Keratinocyte (primary cell): ENCODE data around the gene ZHX3. TPM values are rescaled to one million over a fixed set of nuclear protein-coding genes. Genes with fewer than 3 reads are reported as not detected.

Experiments used
- DNase-seq: peaks from one replicate; pipeline ENCODE4 v3.0.0-alpha.2; 2011; ENCODE audit warnings: low read depth, missing footprints, low spot score
- FAIRE-seq: peaks from 2 replicates; lab custom pipeline; 2011; peaks lifted over from hg19 to GRCh38; lab: Jason Lieb, UNC
- H2AFZ ChIP-seq: 2 replicates; pipeline ENCODE4 v1.6.0; 2012; ENCODE audit warnings: low read length, control low read depth, inconsistent platforms; ENCODE audit not compliant: control insufficient read depth
- H3K27ac ChIP-seq: 2 replicates; pipeline ENCODE4 v1.5.1; 2011; ENCODE audit warnings: low read length; ENCODE audit not compliant: control insufficient read depth, insufficient read depth
- H3K27me3 ChIP-seq: 3 replicates; pipeline ENCODE4 v1.6.0; 2011; ENCODE audit warnings: low read length; ENCODE audit not compliant: control insufficient read depth, insufficient read depth; ENCODE audit errors: extremely low read depth
- H3K36me3 ChIP-seq, 2 experiments: 2 replicates in 1 of 2; 3 replicates in 1 of 2; pipeline ENCODE4 v1.5.1; 2011; ENCODE audit warnings: low read length in 2 of 2, mild to moderate bottlenecking in 1 of 2; ENCODE audit not compliant: control insufficient read depth in 2 of 2, insufficient read depth in 2 of 2; ENCODE audit errors: extremely low read depth in 1 of 2
- H3K4me1 ChIP-seq: 3 replicates; pipeline ENCODE4 v1.5.1; 2011; ENCODE audit warnings: low read length; ENCODE audit not compliant: control insufficient read depth, insufficient read depth; ENCODE audit errors: extremely low read depth
- H3K4me2 ChIP-seq: 3 replicates; pipeline ENCODE4 v1.6.0; 2011; ENCODE audit warnings: low read depth, low read length; ENCODE audit not compliant: control insufficient read depth, insufficient read depth; ENCODE audit errors: extremely low read depth
- H3K4me3 ChIP-seq, 3 experiments: fragments of 200-600 bp in 1 of 3; sonication (generic) in 1 of 3; 2 replicates in 2 of 3; 3 replicates in 1 of 3; pipeline ENCODE4 v1.5.1; 2011 to 2016; ENCODE audit warnings: low read length in 3 of 3, mild to moderate bottlenecking in 3 of 3, control low read depth in 2 of 3, inconsistent platforms in 1 of 3, low read depth in 1 of 3, mixed read lengths in 1 of 3, mixed run types in 1 of 3, moderate library complexity in 1 of 3; ENCODE audit not compliant: control insufficient read depth in 2 of 3, insufficient read depth in 2 of 3; ENCODE audit errors: extremely low read depth in 1 of 3
- H3K79me2 ChIP-seq: 2 replicates; pipeline ENCODE4 v1.6.0; 2012; ENCODE audit warnings: low read length; ENCODE audit not compliant: control insufficient read depth, insufficient read depth
- H3K9ac ChIP-seq: 3 replicates; pipeline ENCODE4 v1.6.0; 2011; ENCODE audit warnings: low read length; ENCODE audit not compliant: control insufficient read depth, insufficient read depth; ENCODE audit errors: extremely low read depth
- H3K9me1 ChIP-seq: 3 replicates; pipeline ENCODE4 v1.6.0; 2011; ENCODE audit warnings: low read length; ENCODE audit not compliant: control insufficient read depth, insufficient read depth; ENCODE audit errors: extremely low read depth
- H3K9me3 ChIP-seq: 2 replicates; pipeline ENCODE4 v1.5.1; 2012; ENCODE audit warnings: low read depth, low read length; ENCODE audit not compliant: control insufficient read depth
- H4K20me1 ChIP-seq: 3 replicates; pipeline ENCODE4 v1.6.0; 2011; ENCODE audit warnings: low read length; ENCODE audit not compliant: control insufficient read depth, insufficient read depth; ENCODE audit errors: extremely low read depth
- CTCF ChIP-seq, 3 experiments: IDR thresholded peaks in 1 of 3; conservative IDR thresholded peaks in 1 of 3; optimal IDR thresholded peaks in 1 of 3; 2 replicates in 2 of 3; 3 replicates in 1 of 3; pipeline versions ENCODE3 to v1.5.1; 2011; ENCODE audit warnings: low read length in 3 of 3, mild to moderate bottlenecking in 3 of 3, moderate library complexity in 2 of 3, control low read depth in 1 of 3, inconsistent platforms in 1 of 3; ENCODE audit not compliant: insufficient read depth in 2 of 3; ENCODE audit errors: extremely low read depth in 1 of 3
- EZH2 ChIP-seq: IDR thresholded peaks from one replicate; pipeline ENCODE4 v1.6.1; 2012; ENCODE audit warnings: inconsistent platforms, mild to moderate bottlenecking, low read length, moderate library complexity
- dilution Hi-C: fragments of 300-500 bp; cut with MboI; formaldehyde crosslinking; loops from one replicate; pipeline ENCODE4 v1.7.0; 2020; ENCODE audit warnings: low sequenced_read_pairs; ENCODE audit not compliant: extremely low pct_ligation_motif_present
- polyA plus RNA-seq, 5 experiments: library from polyadenylated mRNA; depleted of rRNA in 3 of 5; stranded (reverse) in 3 of 5; stranded (forward) in 1 of 5; unstranded in 1 of 5; fragments of >200 nt; gene quantifications; 1 replicate in 1 of 5; 2 replicates in 3 of 5; 3 replicates in 1 of 5; pipeline versions ENCODE4 v1.2.1 to v1.2.3, GENCODE V29; 2011 to 2012; ENCODE audit warnings: missing spikeins in 2 of 5, low read depth in 1 of 5, low replicate concordance in 1 of 5

Gene ZHX3
- polyA plus RNA-seq, 1 donor (not counting 4 experiments of a cell fraction or from before 2014, with no cell fraction given), result 16.5 TPM

- TF ChIP-seq CTCF (optimal IDR thresholded peaks at IDR 0.05 in 1 of 3, IDR thresholded peaks at IDR 0.05 in 1 of 3, conservative IDR thresholded peaks at IDR 0.05 in 1 of 3; ENCODE audit: extremely low read depth in 1 of 3, insufficient read depth in 2 of 3, low read length in 3 of 3) (no peak), EZH2 (no peak)
- H4K20me1 ChIP-seq, result no peaks in the 10 kb centered on the region
- no peak overlapping the region for H3K9ac ChIP-seq
- dilution Hi-C loops, result no loop called here
- no peak overlapping the region for H3K4me3 ChIP-seq
- no peak overlapping the region for H3K27ac ChIP-seq
- no peak for FAIRE-seq
- DNase-seq, result no peak
- H3K27me3 ChIP-seq, result no peaks in the 10 kb centered on the region
- H3K4me2 ChIP-seq, result no peak overlapping the region
- peaks cover 4% of the 10 kb centered on the region for H3K4me1 ChIP-seq
- H2AFZ ChIP-seq, result no peak overlapping the region
- peaks cover 39% of the 10 kb centered on the region for H3K79me2 ChIP-seq
- no peaks in the 10 kb centered on the region for H3K36me3 ChIP-seq
- H3K9me1 ChIP-seq, result no peaks in the 10 kb centered on the region
- no peaks in the 10 kb centered on the region for H3K9me3 ChIP-seq
These were observed 17.1 kb downstream of the ZHX3 start for GRCh38 chr20:41300383-41300782.

- H3K4me3 ChIP-seq, result no peak overlapping the region
- TF ChIP-seq CTCF (optimal IDR thresholded peaks at IDR 0.05 in 1 of 3, IDR thresholded peaks at IDR 0.05 in 1 of 3, conservative IDR thresholded peaks at IDR 0.05 in 1 of 3; ENCODE audit: extremely low read depth in 1 of 3, insufficient read depth in 2 of 3, low read length in 3 of 3), result no peak
- TF ChIP-seq EZH2, result no peak
- H3K9me1 ChIP-seq, result no peaks in the 10 kb centered on the region
- no peaks in the 10 kb centered on the region for H3K36me3 ChIP-seq
- H2AFZ ChIP-seq, result no peak overlapping the region
- H3K4me2 ChIP-seq, result no peak overlapping the region
- DNase-seq (no peak), FAIRE-seq (no peak)
- peaks cover 3% of the 10 kb centered on the region for H3K4me1 ChIP-seq
- no peaks in the 10 kb centered on the region for H3K27me3 ChIP-seq
- no peaks in the 10 kb centered on the region for H3K9me3 ChIP-seq
- H3K27ac ChIP-seq, result no peak overlapping the region
- H4K20me1 ChIP-seq, result no peaks in the 10 kb centered on the region
- peaks cover 34% of the 10 kb centered on the region for H3K79me2 ChIP-seq
- no peak overlapping the region for H3K9ac ChIP-seq
- dilution Hi-C loops, result no loop called here
These were observed 17.6 kb downstream of the ZHX3 start for GRCh38 chr20:41299899-41300298.
